Loucy (cell line): Measurements from ENCODE around the gene KCNQ5.

Experiments
- H2AFZ ChIP-seq: fragments of 200-600 bp; sonication (generic); 2 replicates; pipeline ENCODE4 v1.6.0; 2016; ENCODE audit warnings: antibody characterized with exemption, mild to moderate bottlenecking, low read length, moderate library complexity
- H3F3A ChIP-seq: fragments of 200-600 bp; 2 replicates; pipeline ENCODE4 v1.6.0; 2016; ENCODE audit warnings: antibody characterized with exemption, low read depth, mild to moderate bottlenecking
- H3K27me3 ChIP-seq: fragments of 200-600 bp; sonication (generic); 2 replicates; pipeline ENCODE4 v1.6.1; 2014; ENCODE audit warnings: low read length, mild to moderate bottlenecking; ENCODE audit not compliant: insufficient read depth, poor library complexity, severe bottlenecking
- H3K36me3 ChIP-seq: fragments of 200-600 bp; sonication (generic); 2 replicates; pipeline ENCODE4 v1.6.1; 2016; ENCODE audit warnings: low read length; ENCODE audit not compliant: insufficient read depth
- H3K4me1 ChIP-seq: fragments of 200-600 bp; sonication (generic); 2 replicates; pipeline ENCODE4 v1.5.1; 2014; ENCODE audit warnings: low read length, mild to moderate bottlenecking; ENCODE audit not compliant: insufficient read depth, poor library complexity, severe bottlenecking
- H3K4me2 ChIP-seq: fragments of 200-600 bp; sonication (generic); 2 replicates; pipeline ENCODE4 v1.6.0; 2014; ENCODE audit warnings: antibody characterized with exemption, low read length, low read depth, mild to moderate bottlenecking; ENCODE audit not compliant: poor library complexity, severe bottlenecking
- H3K4me3 ChIP-seq: fragments of 200-600 bp; sonication (generic); 2 replicates; pipeline ENCODE4 v1.5.1; 2014; ENCODE audit warnings: low read length, mild to moderate bottlenecking, mixed read lengths; ENCODE audit not compliant: poor library complexity, severe bottlenecking
- H3K79me2 ChIP-seq: fragments of 200-600 bp; sonication (generic); 2 replicates; pipeline ENCODE4 v1.6.1; 2014; ENCODE audit warnings: low read length; ENCODE audit not compliant: insufficient read depth
- H3K9ac ChIP-seq: fragments of 200-600 bp; sonication (generic); 2 replicates; pipeline ENCODE4 v1.6.0; 2014; ENCODE audit warnings: mild to moderate bottlenecking, low read depth, low read length, moderate library complexity; ENCODE audit not compliant: poor library complexity, severe bottlenecking
- H3K9me2 ChIP-seq: fragments of 200-600 bp; sonication (generic); replicated peaks from 2 replicates; pipeline ENCODE4 v1.6.1; 2016; ENCODE audit warnings: low read depth, low read length, mixed read lengths
- H3K9me3 ChIP-seq: fragments of 200-600 bp; sonication (generic); 2 replicates; pipeline ENCODE4 v1.6.1; 2014; ENCODE audit warnings: mild to moderate bottlenecking, antibody characterized with exemption, low read length, low read depth; ENCODE audit not compliant: insufficient read depth
- H4K20me1 ChIP-seq: fragments of 200-600 bp; sonication (generic); 2 replicates; pipeline ENCODE4 v1.6.0; 2014; ENCODE audit warnings: antibody characterized with exemption, low read length, mild to moderate bottlenecking; ENCODE audit not compliant: insufficient read depth, poor library complexity, severe bottlenecking
- CTCF ChIP-seq: fragments of 200-600 bp; sonication (generic); conservative IDR thresholded peaks from 2 replicates; pipeline ENCODE4 v1.5.1; 2014; ENCODE audit warnings: mild to moderate bottlenecking, antibody characterized with exemption, low read length
- EZH2phosphoT487 ChIP-seq: fragments of 200-600 bp; IDR thresholded peaks from 2 replicates; pipeline ENCODE4 v1.6.1; 2018; ENCODE audit warnings: antibody characterized with exemption, mild to moderate bottlenecking, moderate library complexity, borderline replicate concordance

KCNQ5 gene

GRCh38 chr6:72817208-72817607, 195.3 kb downstream of the KCNQ5 start:
- Histone ChIP-seq H3K4me1 (no peaks in the 10 kb centered on the region), H3K36me3 (no peaks in the 10 kb centered on the region), H3K27me3 (no peaks in the 10 kb centered on the region), H3K4me3 (no peak overlapping the region), H3K9me3 (no peaks in the 10 kb centered on the region), H3K4me2 (no peak overlapping the region), H3K9me2 (no peaks in the 10 kb centered on the region), H3K79me2 (no peaks in the 10 kb centered on the region), H2AFZ (no peak overlapping the region), H3K9ac (no peak overlapping the region), H4K20me1 (no peaks in the 10 kb centered on the region), H3F3A (no peaks in the 10 kb centered on the region)
- TF ChIP-seq CTCF (no peak), EZH2phosphoT487 (no peak)

DNA sequence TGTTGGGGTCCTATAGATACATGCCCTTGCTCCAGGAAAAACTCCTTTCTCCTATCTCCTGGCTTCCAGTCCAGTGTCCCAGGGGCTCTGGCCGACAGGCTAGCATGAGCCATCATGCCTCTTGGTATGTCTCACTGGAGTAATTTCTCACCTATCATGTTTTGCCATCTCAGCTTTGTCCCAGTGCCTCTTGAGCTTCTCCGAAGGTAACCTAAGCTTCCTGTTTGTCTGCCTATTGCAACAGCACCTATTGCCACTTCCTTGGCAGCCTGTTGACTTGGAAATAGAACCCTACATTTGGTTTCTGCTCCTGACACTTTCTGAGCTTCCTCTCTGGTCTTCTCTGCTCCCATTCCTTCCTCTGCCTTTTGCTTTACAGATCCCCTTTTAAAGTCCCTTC, 197.7 kb downstream of the KCNQ5 start:
- no peaks in the 10 kb centered on the region for H3F3A ChIP-seq
- H3K9ac ChIP-seq: no peak overlapping the region
- H3K9me3 ChIP-seq: no peaks in the 10 kb centered on the region
- no peaks in the 10 kb centered on the region for H3K79me2 ChIP-seq
- H2AFZ ChIP-seq: no peak overlapping the region
- no peak for TF ChIP-seq CTCF
- no peak for TF ChIP-seq EZH2phosphoT487
- no peaks in the 10 kb centered on the region for H4K20me1 ChIP-seq
- no peak overlapping the region for H3K4me2 ChIP-seq
- H3K4me3 ChIP-seq: no peak overlapping the region
- H3K27me3 ChIP-seq: no peaks in the 10 kb centered on the region
- H3K4me1 ChIP-seq: no peaks in the 10 kb centered on the region
- H3K36me3 ChIP-seq: no peaks in the 10 kb centered on the region
- H3K9me2 ChIP-seq: no peaks in the 10 kb centered on the region

GRCh38 chr6:72820153-72820552, 198.3 kb downstream of the KCNQ5 start:
- no peaks in the 10 kb centered on the region for H3K36me3 ChIP-seq
- no peak for TF ChIP-seq EZH2phosphoT487
- TF ChIP-seq CTCF: no peak
- H4K20me1 ChIP-seq: no peaks in the 10 kb centered on the region
- H2AFZ ChIP-seq: no peak overlapping the region
- H3K27me3 ChIP-seq: no peaks in the 10 kb centered on the region
- no peak overlapping the region for H3K4me3 ChIP-seq
- H3K4me1 ChIP-seq: no peaks in the 10 kb centered on the region
- H3K79me2 ChIP-seq: no peaks in the 10 kb centered on the region
- H3K9me3 ChIP-seq: no peaks in the 10 kb centered on the region
- H3F3A ChIP-seq: no peaks in the 10 kb centered on the region
- H3K4me2 ChIP-seq: no peak overlapping the region
- no peak overlapping the region for H3K9ac ChIP-seq
- no peaks in the 10 kb centered on the region for H3K9me2 ChIP-seq
